B cell (primary cell): ENCODE results near the gene MAN1A2.

Experiments
- CTCF ChIP-seq: fragments of 200-600 bp; IDR thresholded peaks from one replicate; pipeline ENCODE4 v1.8.0; 2022; ENCODE audit warnings: antibody characterized with exemption, mild to moderate bottlenecking
- EZH2 ChIP-seq: IDR thresholded peaks from 2 replicates; pipeline ENCODE4 v1.6.1; 2012; ENCODE audit warnings: borderline replicate concordance, low read depth, mild to moderate bottlenecking, moderate library complexity, low read length; ENCODE audit not compliant: insufficient read depth, poor library complexity, severe bottlenecking

- TF ChIP-seq CTCF (no peak), EZH2 (no peak)
These were observed 85.0 kb downstream of the MAN1A2 start for GRCh38 chr1:117452216-117452615.
